Tibial nerve (tissue), 4 donors: ENCODE data around the gene CDC16.

Experiments used
- EP300 ChIP-seq, 2 donors: sonication (generic); formaldehyde crosslinking; IDR thresholded peaks; one replicate each; pipeline ENCODE4 v1.6.1; 2017; ENCODE audit warnings: antibody characterized with exemption in 2 of 2, mild to moderate bottlenecking in 1 of 2
- POLR2A ChIP-seq, 2 donors: fragments of 450-650 bp; IDR thresholded peaks; one replicate each; pipeline ENCODE4 v1.6.1; 2017; ENCODE audit warnings: antibody characterized with exemption in 2 of 2, mild to moderate bottlenecking in 2 of 2, moderate library complexity in 2 of 2
- TF ChIP-seq, protein P1 (sequence below), 5 experiments: fragments of 200-600 bp in 3 of 5; fragments of 450-650 bp in 2 of 5; sonication (generic) in 3 of 5; IDR thresholded peaks; one replicate each; pipeline ENCODE4 v1.5.1; 2016 to 2019; ENCODE audit warnings: antibody characterized with exemption in 5 of 5, mild to moderate bottlenecking in 3 of 5, moderate library complexity in 2 of 5

DNA sequence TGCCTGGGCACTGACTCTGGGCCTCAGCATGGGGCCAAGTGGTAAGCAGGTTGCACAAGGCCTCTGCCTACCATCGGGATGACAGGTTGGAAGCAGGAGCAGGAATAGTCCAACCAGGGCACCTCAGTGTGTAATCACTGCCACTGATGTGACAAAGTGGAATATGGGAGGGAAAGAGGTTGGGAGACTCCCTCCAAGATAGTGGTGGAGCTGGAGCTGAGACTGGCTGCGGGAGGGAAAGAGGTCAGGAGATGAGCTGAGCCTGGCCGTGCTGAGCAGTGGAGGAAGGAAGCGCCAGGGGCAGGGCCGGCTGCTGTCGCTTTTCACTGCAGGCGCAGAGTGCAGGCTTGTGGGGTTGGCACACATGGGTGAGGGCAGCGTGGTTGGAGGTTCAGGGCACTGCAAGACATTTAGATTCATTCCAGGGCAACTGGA, 53.5 kb downstream of the CDC16 start:
- TF ChIP-seq, protein P1, sequence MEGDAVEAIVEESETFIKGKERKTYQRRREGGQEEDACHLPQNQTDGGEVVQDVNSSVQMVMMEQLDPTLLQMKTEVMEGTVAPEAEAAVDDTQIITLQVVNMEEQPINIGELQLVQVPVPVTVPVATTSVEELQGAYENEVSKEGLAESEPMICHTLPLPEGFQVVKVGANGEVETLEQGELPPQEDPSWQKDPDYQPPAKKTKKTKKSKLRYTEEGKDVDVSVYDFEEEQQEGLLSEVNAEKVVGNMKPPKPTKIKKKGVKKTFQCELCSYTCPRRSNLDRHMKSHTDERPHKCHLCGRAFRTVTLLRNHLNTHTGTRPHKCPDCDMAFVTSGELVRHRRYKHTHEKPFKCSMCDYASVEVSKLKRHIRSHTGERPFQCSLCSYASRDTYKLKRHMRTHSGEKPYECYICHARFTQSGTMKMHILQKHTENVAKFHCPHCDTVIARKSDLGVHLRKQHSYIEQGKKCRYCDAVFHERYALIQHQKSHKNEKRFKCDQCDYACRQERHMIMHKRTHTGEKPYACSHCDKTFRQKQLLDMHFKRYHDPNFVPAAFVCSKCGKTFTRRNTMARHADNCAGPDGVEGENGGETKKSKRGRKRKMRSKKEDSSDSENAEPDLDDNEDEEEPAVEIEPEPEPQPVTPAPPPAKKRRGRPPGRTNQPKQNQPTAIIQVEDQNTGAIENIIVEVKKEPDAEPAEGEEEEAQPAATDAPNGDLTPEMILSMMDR (IDR thresholded peaks at IDR 0.05) = no peak
- TF ChIP-seq POLR2A (IDR thresholded peaks at IDR 0.05) (no peak), EP300 (IDR thresholded peaks at IDR 0.05) (no peak)
